HG03378 (cell line): Measurements from ENCODE around the gene ADCK1.
"Not testable (repeated sequence)": the region's sequence is repeated elsewhere in the genome, so short reads cannot be mapped to it uniquely, and the experiment has no call there.

ENCODE experiments used
- ATAC-seq: cut with Tn5 transposase; IDR thresholded peaks from one replicate; pipeline ENCODE4 v1.9.1; 2021; ENCODE audit warnings: mild to moderate bottlenecking, moderate library complexity; ENCODE audit not compliant: unreplicated experiment

The ADCK1 gene

GRCh38 chr14:77892890-77893484 lies 93.1 kb downstream of the ADCK1 start:
- ATAC-seq, result no peak

GRCh38 chr14:77897374-77897773 lies 97.5 kb downstream of the ADCK1 start:
- ATAC-seq, result no peak

GRCh38 chr14:77902811-77903210 lies 102.9 kb downstream of the ADCK1 start:
- no peak for ATAC-seq

GRCh38 chr14:77903221-77903620 lies 103.3 kb downstream of the ADCK1 start:
- ATAC-seq, result no peak

GRCh38 chr14:77903937-77904617 lies 104.2 kb downstream of the ADCK1 start:
- ATAC-seq, result no peak

- no peak for ATAC-seq
These were observed 106.5 kb downstream of the ADCK1 start for GRCh38 chr14:77906446-77906845.

- ATAC-seq, result no peak
These were observed 108.9 kb downstream of the ADCK1 start for GRCh38 chr14:77908847-77909246.

- no peak for ATAC-seq
These were observed 110.0 kb downstream of the ADCK1 start for GRCh38 chr14:77909911-77910310.

- no peak for ATAC-seq
These were observed 110.6 kb downstream of the ADCK1 start for GRCh38 chr14:77910506-77910905.

GRCh38 chr14:77911356-77911755 lies 111.4 kb downstream of the ADCK1 start:
- no peak for ATAC-seq

GRCh38 chr14:77912754-77913556 lies 113.0 kb downstream of the ADCK1 start:
- ATAC-seq, result no peak

GRCh38 chr14:77914073-77914721 lies 114.3 kb downstream of the ADCK1 start:
- no peak for ATAC-seq

- not testable (repeated sequence) for ATAC-seq
These were observed 115.5 kb downstream of the ADCK1 start for GRCh38 chr14:77915390-77915789.

- ATAC-seq, result no peak
These were observed 117.7 kb downstream of the ADCK1 start for GRCh38 chr14:77917491-77918201.

GRCh38 chr14:77918448-77918847 lies 118.5 kb downstream of the ADCK1 start:
- no peak for ATAC-seq

GRCh38 chr14:77920312-77920711 lies 120.4 kb downstream of the ADCK1 start:
- no peak for ATAC-seq

GRCh38 chr14:77921818-77922217 lies 121.9 kb downstream of the ADCK1 start:
- no peak for ATAC-seq

GRCh38 chr14:77923131-77923936 lies 123.4 kb downstream of the ADCK1 start:
- ATAC-seq, result no peak

- ATAC-seq, result no peak
These were observed 124.4 kb downstream of the ADCK1 start for GRCh38 chr14:77924141-77924948.
